Epithelial cell of esophagus (primary cell): ENCODE measurements around the gene RBM6.

Experiments
- DNase-seq: peaks from one replicate; pipeline ENCODE4 v3.0.0; 2010; ENCODE audit warnings: low read depth
- H3K4me3 ChIP-seq: 2 replicates; pipeline ENCODE4 v1.5.1; 2011; ENCODE audit warnings: mild to moderate bottlenecking, low read length, control low read depth
- CTCF ChIP-seq: IDR thresholded peaks from 2 replicates; pipeline ENCODE4 v1.5.1; 2011; ENCODE audit warnings: low read depth, mild to moderate bottlenecking, low read length, control low read depth, inconsistent platforms; ENCODE audit not compliant: insufficient read depth; ENCODE audit errors: missing control alignments

RBM6 gene

GRCh38 chr3:50125541-50126286, 185.8 kb downstream of the RBM6 start:
- TF ChIP-seq CTCF, result no peak
- H3K4me3 ChIP-seq, result no peak overlapping the region
- no peak for DNase-seq

GRCh38 chr3:50126287-50127211, 186.6 kb downstream of the RBM6 start:
- no peak overlapping the region for H3K4me3 ChIP-seq
- DNase-seq, result no peak
- no peak for TF ChIP-seq CTCF
